CD14-positive monocyte (primary cell): ENCODE measurements around the gene BICDL1. TPM values are rescaled to one million over a fixed set of nuclear protein-coding genes. Genes with fewer than 3 reads are reported as not detected.
A peak's percentile ranks its signal among the peaks of the same experiment; 100 is the strongest.

Experiments used
- DNase-seq, 3 donors: peaks; one replicate each; pipeline ENCODE4 v3.0.0-alpha.2; 2011 to 2022
- H2AFZ ChIP-seq: 2 replicates; pipeline ENCODE4 v1.6.0; 2012; ENCODE audit warnings: mild to moderate bottlenecking, low read depth, low read length, inconsistent platforms; ENCODE audit not compliant: insufficient read depth, poor library complexity, severe bottlenecking
- H3K27ac ChIP-seq, 2 donors: 1 replicate in 1 of 2; 2 replicates in 1 of 2; pipeline ENCODE4 v1.5.1; 2012 to 2013; ENCODE audit warnings: low read length in 2 of 2, control low read depth in 1 of 2, inconsistent platforms in 1 of 2, low read depth in 1 of 2, mild to moderate bottlenecking in 1 of 2
- H3K27me3 ChIP-seq, 2 donors: one replicate each; pipeline versions ENCODE4 v1.6.0 to v1.6.1; 2011 to 2013; ENCODE audit warnings: low read length in 2 of 2; ENCODE audit not compliant: control insufficient read depth in 2 of 2, insufficient read depth in 2 of 2
- H3K36me3 ChIP-seq, 2 donors: replicated peaks in 1 of 2; 1 replicate in 1 of 2; 2 replicates in 1 of 2; pipeline versions ENCODE4 v1.5.1 to v1.6.1; 2012 to 2013; ENCODE audit warnings: low read length in 2 of 2, control low read depth in 1 of 2, inconsistent platforms in 1 of 2, mild to moderate bottlenecking in 1 of 2; ENCODE audit not compliant: insufficient read depth in 2 of 2, control insufficient read depth in 1 of 2
- H3K4me1 ChIP-seq, 2 donors: 1 replicate in 1 of 2; 2 replicates in 1 of 2; pipeline versions ENCODE4 v1.5.1 to v1.6.1; 2012 to 2013; ENCODE audit warnings: low read length in 2 of 2, control low read depth in 1 of 2, inconsistent platforms in 1 of 2, mild to moderate bottlenecking in 1 of 2, moderate library complexity in 1 of 2; ENCODE audit not compliant: insufficient read depth in 2 of 2, control insufficient read depth in 1 of 2
- H3K4me2 ChIP-seq: replicated peaks from 2 replicates; pipeline ENCODE3; 2012; ENCODE audit warnings: low read length, moderate library complexity, mild to moderate bottlenecking; ENCODE audit not compliant: poor library complexity, severe bottlenecking; ENCODE audit errors: extremely low read depth
- H3K4me3 ChIP-seq, 3 experiments: fragments of 200-600 bp in 1 of 3; sonication (generic) in 1 of 3; replicated peaks in 1 of 3; 1 replicate in 2 of 3; 2 replicates in 1 of 3; pipeline ENCODE4 v1.5.1; 2011 to 2013; ENCODE audit warnings: low read length in 3 of 3, mild to moderate bottlenecking in 3 of 3, control low read depth in 2 of 3, low read depth in 2 of 3, inconsistent platforms in 1 of 3, moderate library complexity in 1 of 3
- H3K79me2 ChIP-seq: 2 replicates; pipeline ENCODE4 v1.6.0; 2012; ENCODE audit warnings: mild to moderate bottlenecking, control low read depth, inconsistent platforms, low read length, moderate library complexity; ENCODE audit not compliant: insufficient read depth
- H3K9ac ChIP-seq: 2 replicates; pipeline ENCODE4 v1.6.0; 2017; ENCODE audit warnings: low read length, mild to moderate bottlenecking; ENCODE audit not compliant: insufficient read depth, poor library complexity, severe bottlenecking
- H3K9me3 ChIP-seq, 2 donors: replicated peaks in 1 of 2; 1 replicate in 1 of 2; 2 replicates in 1 of 2; pipeline versions ENCODE4 v1.5.1 to v1.6.1; 2012 to 2013; ENCODE audit warnings: low read length in 2 of 2, control low read depth in 1 of 2; ENCODE audit not compliant: control insufficient read depth in 1 of 2, insufficient read depth in 1 of 2
- H4K20me1 ChIP-seq: 2 replicates; pipeline ENCODE4 v1.6.0; 2012; ENCODE audit warnings: mild to moderate bottlenecking, low read length, control low read depth, moderate library complexity; ENCODE audit not compliant: insufficient read depth
- H3K27ac Mint-ChIP-seq, 7 donors: one replicate each; pipeline ENCODE4 v1.8.0; 2020; ENCODE audit warnings: mild to moderate bottlenecking in 7 of 7, mixed read lengths in 7 of 7, moderate library complexity in 6 of 7, inconsistent platforms in 2 of 7
- H3K27me3 Mint-ChIP-seq, 3 donors: one replicate each; pipeline ENCODE4 v1.8.0; 2021 to 2022; ENCODE audit warnings: low read depth in 3 of 3, mild to moderate bottlenecking in 3 of 3, mixed read lengths in 3 of 3, moderate library complexity in 3 of 3, inconsistent platforms in 1 of 3
- H3K36me3 Mint-ChIP-seq, 2 donors: one replicate each; pipeline ENCODE4 v1.8.0; 2020; ENCODE audit warnings: mixed read lengths in 2 of 2, inconsistent platforms in 1 of 2, mild to moderate bottlenecking in 1 of 2
- H3K4me1 Mint-ChIP-seq: one replicate; pipeline ENCODE4 v1.8.0; 2020; ENCODE audit warnings: mild to moderate bottlenecking, mixed read lengths
- H3K4me3 Mint-ChIP-seq, 2 donors: one replicate each; pipeline ENCODE4 v1.8.0; 2020; ENCODE audit warnings: mild to moderate bottlenecking in 2 of 2, mixed read lengths in 2 of 2, moderate library complexity in 1 of 2
- H3K9me3 Mint-ChIP-seq, 7 donors: one replicate each; pipeline ENCODE4 v1.8.0; 2020 to 2022; ENCODE audit warnings: mixed read lengths in 7 of 7, mild to moderate bottlenecking in 6 of 7, moderate library complexity in 6 of 7, inconsistent platforms in 2 of 7
- CTCF ChIP-seq: fragments of 200-600 bp; IDR thresholded peaks from one replicate; pipeline ENCODE4 v1.8.0; 2022; ENCODE audit warnings: antibody characterized with exemption, mild to moderate bottlenecking
- WGBS: methylation state at CpG from one replicate; pipeline ENCODE4 v1.1.5; 2013; ENCODE audit warnings: missing lambda C conversion rate; ENCODE audit not compliant: insufficient coverage; 5-methylcytosine and 5-hydroxymethylcytosine counted together
- intact Hi-C, 2 donors: fragments of 100-400 bp; cut with micrococcal nuclease; formaldehyde crosslinking; loops; one replicate each; pipeline versions ENCODE4 v1.15.0 to v1.15.1; 2023
- polyA plus RNA-seq, 3 donors: library from polyadenylated mRNA; depleted of rRNA in 1 of 3; unstranded in 2 of 3; stranded (reverse) in 1 of 3; fragments of 300-500 nt in 2 of 3; fragments of >200 nt in 1 of 3; fragmentation: Illumina TruSeq in 2 of 3; gene quantifications; 1 replicate in 2 of 3; 2 replicates in 1 of 3; pipeline ENCODE4 v1.2.3, GENCODE V29; 2012 to 2021

The BICDL1 gene
- polyA plus RNA-seq, 3 donors, result 0.13 TPM; not detected in 2

- peaks cover 14% of the 10 kb centered on the region for H3K4me1 Mint-ChIP-seq
- H3K27me3 Mint-ChIP-seq, result peaks cover 5 to 16% (median 15%) of the 10 kb centered on the region in 3 donors
- Histone ChIP-seq H3K79me2 (no peaks in the 10 kb centered on the region), H3K9ac (no peak overlapping the region), H4K20me1 (peaks cover 28% of the 10 kb centered on the region), H3K4me3 (no peak overlapping the region), H3K4me2 (no peak overlapping the region), H3K27ac (no peak overlapping the region), H3K27me3 (no peaks in the 10 kb centered on the region), H3K4me1 (peaks cover 15% of the 10 kb centered on the region in 2 donors), H3K9me3 (no peaks in the 10 kb centered on the region), H2AFZ (no peak overlapping the region), H3K36me3 (peaks cover 4 to 13% of the 10 kb centered on the region in 2 donors)
- no peak for TF ChIP-seq CTCF
- no peak overlapping the region for H3K4me3 Mint-ChIP-seq
- intact Hi-C loops, result loop anchor here in 1 of 2 donors (5.0 kb wide), 2 partner anchors 33 to 113 kb away; partner anchors contain the start of gene RPLP0
- H3K36me3 Mint-ChIP-seq, result peaks cover 13 to 15% of the 10 kb centered on the region in 2 donors
- 100% methylated on average over 2 of the region's 2 CpGs for WGBS
- peak overlapping the region in 2 of 7 donors; percentile 18 to 40 for H3K27ac Mint-ChIP-seq
- no peaks in the 10 kb centered on the region for H3K9me3 Mint-ChIP-seq
- peak in 1 of 3 donors; percentile 3 for DNase-seq
These were observed 100.8 kb downstream of the BICDL1 start for GRCh38 chr12:120089796-120090195.

DNA sequence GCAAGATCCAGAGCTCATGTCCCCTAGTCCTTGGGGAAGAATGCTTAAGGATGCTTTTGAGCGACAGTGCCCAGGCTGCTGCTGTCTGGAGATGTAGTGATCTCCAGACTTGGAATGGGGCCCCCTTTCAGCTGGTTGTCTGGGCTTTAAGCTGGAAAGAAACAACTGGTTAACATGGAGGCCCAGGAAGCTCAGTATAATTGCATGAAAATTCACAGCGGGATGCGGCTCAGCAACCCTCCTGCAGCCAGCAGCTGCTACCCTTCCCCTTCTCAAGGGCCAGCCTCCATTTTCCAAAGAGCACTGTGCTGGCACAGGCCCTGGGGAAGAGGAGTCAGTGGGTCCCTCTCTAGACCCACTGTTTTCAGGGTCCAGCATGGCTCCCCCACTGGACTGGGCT lies 101.2 kb downstream of the BICDL1 start:
- no peaks in the 10 kb centered on the region for H3K9me3 ChIP-seq
- H3K9me3 Mint-ChIP-seq, result no peaks in the 10 kb centered on the region
- TF ChIP-seq CTCF, result no peak
- peaks cover 9 to 14% of the 10 kb centered on the region in 2 donors for H3K36me3 ChIP-seq
- H3K4me1 ChIP-seq, result peaks cover 15% of the 10 kb centered on the region in 2 donors
- H3K79me2 ChIP-seq, result no peaks in the 10 kb centered on the region
- H3K27ac Mint-ChIP-seq, result peak overlapping the region in 1 of 7 donors; percentile 18
- H3K9ac ChIP-seq, result no peak overlapping the region
- no peak for DNase-seq
- no peak overlapping the region for H3K4me3 Mint-ChIP-seq
- peaks cover 5 to 15% (median 15%) of the 10 kb centered on the region in 3 donors for H3K27me3 Mint-ChIP-seq
- peaks cover 31% of the 10 kb centered on the region for H4K20me1 ChIP-seq
- no peak overlapping the region for H3K4me3 ChIP-seq
- peaks cover 16 to 17% of the 10 kb centered on the region in 2 donors for H3K36me3 Mint-ChIP-seq
- peaks cover 14% of the 10 kb centered on the region for H3K4me1 Mint-ChIP-seq
- no peaks in the 10 kb centered on the region for H3K27me3 ChIP-seq
- no peak overlapping the region for H3K27ac ChIP-seq
- H3K4me2 ChIP-seq, result no peak overlapping the region
- H2AFZ ChIP-seq, result no peak overlapping the region
- 90% methylated on average over 2 of the region's 3 CpGs for WGBS
- intact Hi-C loops, result no loop called here
